ENCODE results near the gene EED. TPM values are rescaled to one million over a fixed set of nuclear protein-coding genes. Genes with fewer than 3 reads are reported as not detected.

The EED gene
- total and polyA plus RNA-seq, 9 of the 15 experiments (the other 6 are each of a cell fraction or from before 2014, with no cell fraction given): 33.0 to 110 (median 55.1) TPM

DNA sequence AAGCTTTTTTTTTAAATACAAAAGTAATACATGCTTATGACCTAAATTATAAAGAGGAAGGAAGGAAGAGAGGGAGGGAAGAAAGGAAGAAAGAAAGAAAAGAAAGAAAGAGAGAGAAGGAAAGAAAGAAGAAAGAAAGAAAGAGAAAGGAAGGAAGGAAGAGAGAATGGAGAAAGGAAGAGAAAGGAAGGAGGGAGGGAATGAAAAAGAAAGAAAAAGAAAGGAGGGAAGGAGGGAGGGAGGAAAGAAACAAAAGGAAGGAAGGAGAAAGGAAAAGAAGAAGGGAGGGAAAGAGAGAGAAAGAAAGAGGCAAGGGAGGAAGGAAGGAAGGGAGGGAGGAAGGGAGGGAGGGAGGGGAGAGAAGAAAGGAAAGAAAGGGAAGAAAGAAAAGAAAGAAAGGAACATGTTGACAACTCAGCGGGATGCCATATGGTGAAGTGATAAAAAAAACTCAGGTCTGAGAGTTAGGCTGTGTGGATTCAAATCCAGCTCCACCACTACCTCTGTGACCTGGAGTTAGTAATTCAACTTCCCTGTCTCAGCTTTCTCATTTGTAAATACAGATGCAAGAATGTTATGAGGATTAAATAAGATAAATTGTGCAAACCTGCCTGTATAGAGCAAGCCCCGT, 9.6 kb upstream of the EED start (continued):
- TF ChIP-seq, protein P1, sequence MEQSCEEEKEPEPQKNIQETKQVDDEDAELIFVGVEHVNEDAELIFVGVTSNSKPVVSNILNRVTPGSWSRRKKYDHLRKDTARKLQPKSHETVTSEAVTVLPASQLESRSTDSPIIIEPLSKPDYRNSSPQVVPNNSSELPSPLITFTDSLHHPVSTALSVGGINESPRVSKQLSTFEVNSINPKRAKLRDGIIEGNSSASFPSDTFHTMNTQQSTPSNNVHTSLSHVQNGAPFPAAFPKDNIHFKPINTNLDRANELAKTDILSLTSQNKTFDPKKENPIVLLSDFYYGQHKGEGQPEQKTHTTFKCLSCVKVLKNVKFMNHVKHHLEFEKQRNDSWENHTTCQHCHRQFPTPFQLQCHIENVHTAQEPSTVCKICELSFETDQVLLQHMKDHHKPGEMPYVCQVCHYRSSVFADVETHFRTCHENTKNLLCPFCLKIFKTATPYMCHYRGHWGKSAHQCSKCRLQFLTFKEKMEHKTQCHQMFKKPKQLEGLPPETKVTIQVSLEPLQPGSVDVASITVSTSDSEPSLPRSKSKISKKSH (CRISPR knock-in tag; IDR thresholded peaks at IDR 0.05): no peak
- TF ChIP-seq SMC3 (conservative IDR thresholded peaks at IDR 0.05; ENCODE audit: insufficient read depth, low read depth, low read length) (no peak), DNMT1 (IDR thresholded peaks at IDR 0.05) (0 out of 2 replicates have a peak, but pooled peaks have one; percentile 31), SMARCB1 (IDR thresholded peaks at IDR 0.05; ENCODE audit: insufficient read length, low read depth) (no peak), EHMT2 (IDR thresholded peaks at IDR 0.05) (peak; percentile 56; the same call in 1 of the 2 replicates), ZNF146 (CRISPR knock-in tag; IDR thresholded peaks at IDR 0.05; ENCODE audit: unreplicated experiment) (no peak), ZNF324 (CRISPR knock-in tag; IDR thresholded peaks at IDR 0.05) (no peak), SAFB2 (IDR thresholded peaks at IDR 0.05; ENCODE audit: borderline replicate concordance, low read depth, low read length, severe bottlenecking) (no peak), PATZ1 (CRISPR knock-in tag; IDR thresholded peaks at IDR 0.05; ENCODE audit: borderline replicate concordance) (no peak), KAT7 (CRISPR knock-in tag; IDR thresholded peaks at IDR 0.05; ENCODE audit: borderline replicate concordance) (no peak), RBM17 (IDR thresholded peaks at IDR 0.05; ENCODE audit: borderline replicate concordance, low read depth, low read length) (no peak), CAMTA2 (CRISPR knock-in tag; conservative IDR thresholded peaks at IDR 0.05) (no peak), KHSRP (IDR thresholded peaks at IDR 0.05) (0 out of 2 replicates have a peak, but pooled peaks have one; percentile 22), ZNF134 (CRISPR knock-in tag; conservative IDR thresholded peaks at IDR 0.05) (no peak), EP400 (IDR thresholded peaks at IDR 0.05) (no peak)
- TF ChIP-seq, protein P2, sequence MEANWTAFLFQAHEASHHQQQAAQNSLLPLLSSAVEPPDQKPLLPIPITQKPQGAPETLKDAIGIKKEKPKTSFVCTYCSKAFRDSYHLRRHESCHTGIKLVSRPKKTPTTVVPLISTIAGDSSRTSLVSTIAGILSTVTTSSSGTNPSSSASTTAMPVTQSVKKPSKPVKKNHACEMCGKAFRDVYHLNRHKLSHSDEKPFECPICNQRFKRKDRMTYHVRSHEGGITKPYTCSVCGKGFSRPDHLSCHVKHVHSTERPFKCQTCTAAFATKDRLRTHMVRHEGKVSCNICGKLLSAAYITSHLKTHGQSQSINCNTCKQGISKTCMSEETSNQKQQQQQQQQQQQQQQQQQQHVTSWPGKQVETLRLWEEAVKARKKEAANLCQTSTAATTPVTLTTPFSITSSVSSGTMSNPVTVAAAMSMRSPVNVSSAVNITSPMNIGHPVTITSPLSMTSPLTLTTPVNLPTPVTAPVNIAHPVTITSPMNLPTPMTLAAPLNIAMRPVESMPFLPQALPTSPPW (CRISPR knock-in tag; IDR thresholded peaks at IDR 0.05): no peak
- TF ChIP-seq, protein P3, sequence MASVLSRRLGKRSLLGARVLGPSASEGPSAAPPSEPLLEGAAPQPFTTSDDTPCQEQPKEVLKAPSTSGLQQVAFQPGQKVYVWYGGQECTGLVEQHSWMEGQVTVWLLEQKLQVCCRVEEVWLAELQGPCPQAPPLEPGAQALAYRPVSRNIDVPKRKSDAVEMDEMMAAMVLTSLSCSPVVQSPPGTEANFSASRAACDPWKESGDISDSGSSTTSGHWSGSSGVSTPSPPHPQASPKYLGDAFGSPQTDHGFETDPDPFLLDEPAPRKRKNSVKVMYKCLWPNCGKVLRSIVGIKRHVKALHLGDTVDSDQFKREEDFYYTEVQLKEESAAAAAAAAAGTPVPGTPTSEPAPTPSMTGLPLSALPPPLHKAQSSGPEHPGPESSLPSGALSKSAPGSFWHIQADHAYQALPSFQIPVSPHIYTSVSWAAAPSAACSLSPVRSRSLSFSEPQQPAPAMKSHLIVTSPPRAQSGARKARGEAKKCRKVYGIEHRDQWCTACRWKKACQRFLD (CRISPR knock-in tag; IDR thresholded peaks at IDR 0.05): no peak
